GM18498 (cell line): Measurements from ENCODE around the gene TNFAIP2.

Experiments
- ATAC-seq: cut with Tn5 transposase; IDR thresholded peaks from one replicate; pipeline ENCODE4 v1.9.1; 2021; ENCODE audit warnings: mild to moderate bottlenecking, moderate library complexity; ENCODE audit not compliant: unreplicated experiment

Gene TNFAIP2

GRCh38 chr14:103121121-103121845 is 2.0 kb upstream of the TNFAIP2 start:
- no peak for ATAC-seq

- ATAC-seq = no peak
Measured at GRCh38 chr14:103121846-103122584, 1.2 kb upstream of the TNFAIP2 start.

GRCh38 chr14:103122585-103122946 is 695 bp upstream of the TNFAIP2 start:
- ATAC-seq = no peak

- ATAC-seq = no peak
Measured at GRCh38 chr14:103123634-103124500, 606 bp downstream of the TNFAIP2 start.

GRCh38 chr14:103124501-103125001 is 1.3 kb downstream of the TNFAIP2 start:
- no peak for ATAC-seq

GRCh38 chr14:103125098-103126070 is 2.1 kb downstream of the TNFAIP2 start:
- ATAC-seq = no peak

GRCh38 chr14:103126088-103126872 is 3.0 kb downstream of the TNFAIP2 start:
- ATAC-seq = no peak

- no peak for ATAC-seq
Measured at GRCh38 chr14:103126873-103127304, 3.6 kb downstream of the TNFAIP2 start.

GRCh38 chr14:103127356-103127755 is 4.1 kb downstream of the TNFAIP2 start:
- ATAC-seq = no peak

GRCh38 chr14:103127861-103128598 is 4.8 kb downstream of the TNFAIP2 start:
- ATAC-seq = no peak

GRCh38 chr14:103128631-103129300 is 5.5 kb downstream of the TNFAIP2 start:
- ATAC-seq = no peak

GRCh38 chr14:103129301-103130016 is 6.2 kb downstream of the TNFAIP2 start:
- no peak for ATAC-seq

- ATAC-seq = no peak
Measured at GRCh38 chr14:103130017-103130764, 6.9 kb downstream of the TNFAIP2 start.

GRCh38 chr14:103130965-103131364 is 7.7 kb downstream of the TNFAIP2 start:
- no peak for ATAC-seq

- no peak for ATAC-seq
Measured at GRCh38 chr14:103131580-103131979, 8.3 kb downstream of the TNFAIP2 start.

- no peak for ATAC-seq
Measured at GRCh38 chr14:103132381-103133209, 9.3 kb downstream of the TNFAIP2 start.
